GM12878 (cell line): Measurements from ENCODE around the gene LRR1. TPM values are rescaled to one million over a fixed set of nuclear protein-coding genes. Genes with fewer than 3 reads are reported as not detected.

Experiments used
- ASH2L ChIP-seq: fragments of 300-600, 200-600 bp; sonication (generic); IDR thresholded peaks from 2 replicates; pipeline ENCODE4 v1.6.1; 2017; ENCODE audit warnings: low read depth, mild to moderate bottlenecking, borderline replicate concordance
- ATF2 ChIP-seq: IDR thresholded peaks from 2 replicates; pipeline ENCODE4 v1.6.1; 2012; ENCODE audit warnings: low read length, inconsistent platforms
- BCL11A ChIP-seq: IDR thresholded peaks from 2 replicates; pipeline ENCODE4 v1.6.1; 2011; ENCODE audit warnings: low read depth, low read length
- CREB1 ChIP-seq: IDR thresholded peaks from 2 replicates; pipeline ENCODE4 v1.6.1; 2012; ENCODE audit warnings: low read depth, mild to moderate bottlenecking, inconsistent platforms
- IRF4 ChIP-seq: IDR thresholded peaks from 2 replicates; pipeline ENCODE4 v1.6.1; 2011; ENCODE audit warnings: low read depth, low read length
- KAT2A ChIP-seq: conservative IDR thresholded peaks from 2 replicates; pipeline ENCODE4 v1.6.1; 2011; ENCODE audit warnings: low read depth, low read length; ENCODE audit not compliant: control insufficient read depth
- MAX ChIP-seq: IDR thresholded peaks from 2 replicates; pipeline ENCODE4 v1.6.1; 2012; ENCODE audit warnings: low read depth, low read length, improper control_type of control experiment
- MEF2A ChIP-seq: IDR thresholded peaks from 2 replicates; pipeline ENCODE4 v1.6.1; 2011; ENCODE audit warnings: low read depth, mild to moderate bottlenecking, low read length, moderate library complexity; ENCODE audit not compliant: insufficient read depth
- NR2C2 ChIP-seq: IDR thresholded peaks from 2 replicates; pipeline ENCODE4 v1.6.1; 2011; ENCODE audit warnings: borderline replicate concordance, low read depth; ENCODE audit not compliant: control insufficient read depth, insufficient read length
- PAX5 ChIP-seq: IDR thresholded peaks from 2 replicates; pipeline ENCODE4 v1.6.1; 2011; ENCODE audit warnings: low read depth, low read length, borderline replicate concordance
- PKNOX1 ChIP-seq: fragments of 450-650 bp; IDR thresholded peaks from 2 replicates; pipeline ENCODE4 v1.6.1; 2016; ENCODE audit warnings: mild to moderate bottlenecking
- RAD51 ChIP-seq: fragments of 450-650 bp; IDR thresholded peaks from 2 replicates; pipeline ENCODE4 v1.6.1; 2016; ENCODE audit warnings: moderate library complexity, mild to moderate bottlenecking, inconsistent platforms
- RB1 ChIP-seq: fragments of 450-650 bp; formaldehyde crosslinking; IDR thresholded peaks from 2 replicates; pipeline ENCODE4 v1.6.1; 2017; ENCODE audit warnings: mild to moderate bottlenecking, borderline replicate concordance
- REST ChIP-seq: IDR thresholded peaks from 2 replicates; pipeline ENCODE4 v1.6.1; 2012; ENCODE audit warnings: mild to moderate bottlenecking, low read depth, low read length
- SMARCA5 ChIP-seq: fragments of 450-650 bp; IDR thresholded peaks from 2 replicates; pipeline ENCODE4 v1.6.1; 2017; ENCODE audit warnings: mild to moderate bottlenecking
- SRF ChIP-seq, 2 experiments: IDR thresholded peaks; 2 replicates each; pipeline ENCODE4 v1.6.1; 2011; ENCODE audit warnings: low read depth in 2 of 2, low read length in 2 of 2, mild to moderate bottlenecking in 1 of 2, moderate library complexity in 1 of 2
- TAF1 ChIP-seq: IDR thresholded peaks from 2 replicates; pipeline ENCODE4 v1.6.1; 2011; ENCODE audit warnings: mild to moderate bottlenecking, low read depth, low read length, borderline replicate concordance
- YBX1 ChIP-seq: fragments of 450-650 bp; IDR thresholded peaks from 2 replicates; pipeline ENCODE4 v1.6.1; 2016; ENCODE audit warnings: antibody characterized with exemption
- ZBTB11 ChIP-seq: fragments of 450-650 bp; formaldehyde crosslinking; IDR thresholded peaks from 2 replicates; pipeline ENCODE4 v1.5.0; 2022; ENCODE audit warnings: mild to moderate bottlenecking, missing genetic modification characterization
- ZNF274 ChIP-seq: IDR thresholded peaks from one replicate; pipeline ENCODE4 v1.8.0; 2011; ENCODE audit not compliant: insufficient read length, insufficient read depth
- polyA plus RNA-seq, 11 experiments: library from polyadenylated mRNA; depleted of rRNA in 4 of 11; unstranded in 6 of 11; stranded (reverse) in 5 of 11; fragments of >200 nt; fragmentation: Nextera tagmentation in 4 of 11; fragmentation: Illumina TruSeq in 1 of 11; extraction: Ambion mirVana in 4 of 11; extraction: Trizol in 1 of 11; gene quantifications; 1 replicate in 1 of 11; 2 replicates in 10 of 11; pipeline versions ENCODE4 v1.2.1 to v1.2.3, GENCODE V29; 2011 to 2016; ENCODE audit warnings: inconsistent platforms in 2 of 11, missing spikeins in 2 of 11, low read depth in 1 of 11
- total RNA-seq, 4 experiments: library from RNA; depleted of rRNA in 3 of 4; stranded (reverse); fragments of >200 nt in 3 of 4; fragmentation: Illumina TruSeq in 1 of 4; extraction: Trizol in 1 of 4; gene quantifications; 2 replicates each; pipeline versions ENCODE4 v1.2.1 to v1.2.3, GENCODE V29; 2013 to 2021

Gene LRR1
- total and polyA plus RNA-seq, 10 of the 15 experiments (the other 5 are each of a cell fraction or from before 2014, with no cell fraction given) = 36.9 to 110 (median 53.1) TPM

GRCh38 chr14:49634547-49635334 lies 36.0 kb downstream of the LRR1 start, which contains the start of gene DNAAF2 (continued):
- TF ChIP-seq ZBTB11 (CRISPR knock-in tag) (no peak), ZNF274 (no peak), REST (no peak), ATF2 (no peak), BCL11A (no peak), PKNOX1 (no peak), KAT2A (no peak), ASH2L (no peak), RAD51 (no peak), RB1 (no peak), CREB1 (no peak), MEF2A (no peak), IRF4 (no peak), SMARCA5 (no peak), PAX5 (no peak), NR2C2 (no peak), TAF1 (no peak), YBX1 (no peak), MAX (peak; percentile 76), SRF (IDR thresholded peaks at IDR 0.05; ENCODE audit: low read depth in 2 of 2, low read length in 2 of 2) (no peak)
